ENCODE data around the gene RAB3GAP1.

DNA sequence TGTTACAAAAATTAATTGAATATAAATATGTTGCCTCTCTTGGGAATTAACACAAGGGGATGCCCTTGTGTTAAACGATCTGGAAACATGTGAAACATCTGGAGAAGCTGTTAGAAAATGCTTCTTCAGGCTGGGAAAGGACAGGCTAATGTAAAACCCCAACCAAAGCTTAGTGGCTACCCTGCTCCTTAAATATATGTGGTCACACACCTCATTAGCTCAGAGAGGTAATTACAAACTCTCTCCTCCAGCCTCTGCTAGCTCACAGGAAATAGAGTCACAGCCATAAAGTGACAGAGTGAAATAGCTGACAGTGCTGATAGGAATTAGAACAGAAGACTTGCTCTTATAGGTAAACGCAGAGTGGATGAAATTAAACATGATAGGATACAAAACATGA is 155.9 kb downstream of the RAB3GAP1 start:
- TF ChIP-seq, protein P1, sequence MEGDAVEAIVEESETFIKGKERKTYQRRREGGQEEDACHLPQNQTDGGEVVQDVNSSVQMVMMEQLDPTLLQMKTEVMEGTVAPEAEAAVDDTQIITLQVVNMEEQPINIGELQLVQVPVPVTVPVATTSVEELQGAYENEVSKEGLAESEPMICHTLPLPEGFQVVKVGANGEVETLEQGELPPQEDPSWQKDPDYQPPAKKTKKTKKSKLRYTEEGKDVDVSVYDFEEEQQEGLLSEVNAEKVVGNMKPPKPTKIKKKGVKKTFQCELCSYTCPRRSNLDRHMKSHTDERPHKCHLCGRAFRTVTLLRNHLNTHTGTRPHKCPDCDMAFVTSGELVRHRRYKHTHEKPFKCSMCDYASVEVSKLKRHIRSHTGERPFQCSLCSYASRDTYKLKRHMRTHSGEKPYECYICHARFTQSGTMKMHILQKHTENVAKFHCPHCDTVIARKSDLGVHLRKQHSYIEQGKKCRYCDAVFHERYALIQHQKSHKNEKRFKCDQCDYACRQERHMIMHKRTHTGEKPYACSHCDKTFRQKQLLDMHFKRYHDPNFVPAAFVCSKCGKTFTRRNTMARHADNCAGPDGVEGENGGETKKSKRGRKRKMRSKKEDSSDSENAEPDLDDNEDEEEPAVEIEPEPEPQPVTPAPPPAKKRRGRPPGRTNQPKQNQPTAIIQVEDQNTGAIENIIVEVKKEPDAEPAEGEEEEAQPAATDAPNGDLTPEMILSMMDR (conservative IDR thresholded peaks at IDR 0.05), result no peak
- TF ChIP-seq ZFX (IDR thresholded peaks at IDR 0.05), result no peak
